Choroid plexus epithelial cell (primary cell): ENCODE results near the gene FXYD1.
"Not testable (repeated sequence)": the region's sequence is repeated elsewhere in the genome, so short reads cannot be mapped to it uniquely, and the experiment has no call there.

Experiments
- DNase-seq: peaks from one replicate; pipeline ENCODE4 v3.0.0-alpha.2; 2010; ENCODE audit warnings: low read depth
- H3K4me3 ChIP-seq: 2 replicates; pipeline ENCODE4 v1.5.1; 2011; ENCODE audit warnings: low read depth, mild to moderate bottlenecking, control low read depth, low read length, moderate library complexity
- CTCF ChIP-seq: conservative IDR thresholded peaks from 2 replicates; pipeline ENCODE4 v1.5.1; 2011; ENCODE audit warnings: low read depth, mild to moderate bottlenecking, control low read depth, inconsistent platforms, low read length, moderate library complexity

Gene FXYD1

GRCh38 chr19:35127871-35128270 lies 10.8 kb upstream of the FXYD1 start:
- no peak overlapping the region for H3K4me3 ChIP-seq
- no peak for TF ChIP-seq CTCF
- no peak for DNase-seq

GRCh38 chr19:35128398-35129057 lies 10.1 kb upstream of the FXYD1 start:
- no peak for TF ChIP-seq CTCF
- H3K4me3 ChIP-seq: no peak overlapping the region

GRCh38 chr19:35129724-35130274 lies 8.8 kb upstream of the FXYD1 start:
- H3K4me3 ChIP-seq, DNase-seq: not testable (repeated sequence)

More at GRCh38 chr19:35128398-35129057, 10.1 kb upstream of the FXYD1 start:
- no peak for DNase-seq

- TF ChIP-seq CTCF: no peak
- H3K4me3 ChIP-seq: no peak overlapping the region
- no peak for DNase-seq
These were observed 7.6 kb upstream of the FXYD1 start for GRCh38 chr19:35130761-35131720.

- TF ChIP-seq CTCF: no peak
- no peak for DNase-seq
- no peak overlapping the region for H3K4me3 ChIP-seq
These were observed 6.4 kb upstream of the FXYD1 start for GRCh38 chr19:35132254-35132653.

- H3K4me3 ChIP-seq: no peak overlapping the region
- no peak for TF ChIP-seq CTCF
- DNase-seq: no peak
These were observed 4.8 kb upstream of the FXYD1 start for GRCh38 chr19:35133826-35134225.

GRCh38 chr19:35134601-35135242 lies 3.9 kb upstream of the FXYD1 start, which contains the start of gene LGI4:
Gene LGI4, minus strand, starts transcription at chr19:35135059. Its CDS starts 379 bp downstream, at chr19:35134680.
- no peak within 1 kb of the TSS for H3K4me3 ChIP-seq
- DNase-seq: no peak
- TF ChIP-seq CTCF: no peak
